ENCODE results near the gene LSM14B.

The LSM14B gene

GRCh38 chr20:62141043-62141396 lies 18.7 kb downstream of the LSM14B start:
- no peak for DNase-seq (ENCODE audit: low read depth, low spot score)
- no peak overlapping the region for H3K4me3 ChIP-seq (ENCODE audit: low read depth, low read length)
- in situ Hi-C loops (cut with HindIII; ENCODE audit: low sequenced_read_pairs) = no loop called here
- TF ChIP-seq CTCF (IDR thresholded peaks at IDR 0.05; ENCODE audit: low read depth, low read length) = no peak

- peak overlapping the region; percentile 67 for H3K4me3 ChIP-seq (ENCODE audit: low read depth, low read length)
- peak; percentile 61 for TF ChIP-seq CTCF (IDR thresholded peaks at IDR 0.05; ENCODE audit: low read depth, low read length)
- in situ Hi-C loops (cut with HindIII; ENCODE audit: low sequenced_read_pairs) = no loop called here
- peak; percentile 15 for DNase-seq (ENCODE audit: low read depth, low spot score)
Measured at GRCh38 chr20:62141397-62142251, 19.3 kb downstream of the LSM14B start.

GRCh38 chr20:62142252-62143080 lies 20.2 kb downstream of the LSM14B start:
- in situ Hi-C loops (cut with HindIII; ENCODE audit: low sequenced_read_pairs) = no loop called here
- DNase-seq (ENCODE audit: low read depth, low spot score) = peak; percentile 7
- peak overlapping the region; percentile 67 for H3K4me3 ChIP-seq (ENCODE audit: low read depth, low read length)
- no peak for TF ChIP-seq CTCF (IDR thresholded peaks at IDR 0.05; ENCODE audit: low read depth, low read length)

- in situ Hi-C loops (cut with HindIII; ENCODE audit: low sequenced_read_pairs) = no loop called here
Measured at GRCh38 chr20:62143081-62143956, 21.0 kb downstream of the LSM14B start, which contains the start of the genes PSMA7 and SS18L1. PSMA7 (minus strand) TSS chr20:62143394; CDS start chr20:62143303, 91 bp downstream. SS18L1 (plus strand) TSS chr20:62143769; CDS start chr20:62143821, 52 bp downstream.

GRCh38 chr20:62143957-62144825 lies 21.9 kb downstream of the LSM14B start:
- no peak for TF ChIP-seq CTCF (IDR thresholded peaks at IDR 0.05; ENCODE audit: low read depth, low read length)
- peak; percentile 57 for DNase-seq (ENCODE audit: low read depth, low spot score)
- H3K4me3 ChIP-seq (ENCODE audit: low read depth, low read length) = peak overlapping the region; percentile 64
- in situ Hi-C loops (cut with HindIII; ENCODE audit: low sequenced_read_pairs) = no loop called here

More at GRCh38 chr20:62143081-62143956, 21.0 kb downstream of the LSM14B start, which contains the start of the genes PSMA7 and SS18L1:
- peak within 1 kb of the TSS; percentile 67 for H3K4me3 ChIP-seq (ENCODE audit: low read depth, low read length)
- peak; percentile 79 for DNase-seq (ENCODE audit: low read depth, low spot score)
- TF ChIP-seq CTCF (IDR thresholded peaks at IDR 0.05; ENCODE audit: low read depth, low read length) = no peak
